ENCODE measurements around the gene SGF29.

Gene SGF29

DNA sequence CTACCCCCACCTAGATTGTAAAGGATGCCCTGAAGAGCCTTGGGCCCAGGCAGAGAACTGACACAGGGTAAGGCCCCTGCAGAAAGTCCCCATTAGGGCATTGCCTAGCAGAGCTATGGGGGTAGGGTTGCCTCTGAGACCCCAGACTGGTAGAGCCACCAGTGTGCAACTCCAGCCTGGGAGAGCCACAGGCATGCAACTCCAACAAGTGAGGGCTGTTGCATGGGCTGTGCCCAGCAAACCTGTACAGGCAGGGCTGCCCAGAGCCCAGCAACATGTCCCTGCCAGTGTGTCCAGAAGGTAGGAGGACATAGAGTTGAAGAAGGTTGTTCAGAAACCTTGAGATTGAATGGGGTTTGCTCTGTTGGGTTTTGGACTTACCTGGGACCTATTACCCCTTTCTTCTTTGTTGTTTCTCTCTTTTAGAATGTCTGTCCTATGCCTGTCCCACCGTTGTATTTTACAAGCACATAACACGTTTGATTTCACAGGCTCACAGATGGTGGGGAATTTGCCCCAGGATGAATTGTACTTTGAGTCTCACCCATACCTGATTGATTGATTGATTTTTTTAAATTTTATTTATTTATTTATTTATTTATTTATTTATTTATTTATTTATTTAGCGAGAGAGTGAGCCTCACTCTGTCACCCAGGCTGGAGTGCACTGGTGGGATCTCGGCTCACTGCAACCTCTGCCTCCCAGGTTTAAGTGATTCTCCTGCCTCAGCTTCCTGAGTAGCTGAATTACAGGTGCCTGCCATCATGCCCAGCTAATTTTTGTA lies 16.4 kb downstream of the SGF29 start:
- Histone ChIP-seq H4K20me1 (ENCODE audit: low read depth, low read length) (no peaks in the 10 kb centered on the region), H3K9me3 (ENCODE audit: insufficient read depth, low read length) (no peaks in the 10 kb centered on the region; the same call in 1 of the 2 replicates), H3K9me2 (replicated peaks; ENCODE audit: insufficient read depth, low read length) (no peaks in the 10 kb centered on the region), H3K27me3 (ENCODE audit: low read length) (no peaks in the 10 kb centered on the region), H2AFZ (ENCODE audit: low read depth, low read length, severe bottlenecking) (no peak overlapping the region), H3K79me2 (ENCODE audit: insufficient read depth, low read length) (peaks cover 47% of the 10 kb centered on the region), H3F3A (ENCODE audit: insufficient read depth) (no peaks in the 10 kb centered on the region), H3K9ac (ENCODE audit: low read length) (no peak overlapping the region), H3K4me2 (ENCODE audit: low read depth, low read length, poor library complexity, severe bottlenecking) (no peak overlapping the region), H3K36me3 (ENCODE audit: low read length) (no peaks in the 10 kb centered on the region; the same call in 1 of the 2 replicates), H3K27ac (ENCODE audit: low read depth, low read length) (no peak overlapping the region), H3K4me3 (ENCODE audit: insufficient read depth, low read length, poor library complexity, severe bottlenecking) (no peak overlapping the region)
- TF ChIP-seq EZH2phosphoT487 (conservative IDR thresholded peaks at IDR 0.05; ENCODE audit: low read length) (no peak), CTCF (IDR thresholded peaks at IDR 0.05; ENCODE audit: insufficient read depth, low read length, poor library complexity, severe bottlenecking) (no peak)

GRCh38 chr16:28572696-28573510 lies 19.2 kb downstream of the SGF29 start:
- no peak overlapping the region for H3K9ac ChIP-seq (ENCODE audit: low read length)
- H4K20me1 ChIP-seq (ENCODE audit: low read depth, low read length), result no peaks in the 10 kb centered on the region
- H3K27me3 ChIP-seq (ENCODE audit: low read length), result no peaks in the 10 kb centered on the region
- no peak overlapping the region for H3K27ac ChIP-seq (ENCODE audit: low read depth, low read length)
- no peak overlapping the region for H3K4me3 ChIP-seq (ENCODE audit: insufficient read depth, low read length, poor library complexity, severe bottlenecking)
- no peaks in the 10 kb centered on the region for H3K9me2 ChIP-seq (replicated peaks; ENCODE audit: insufficient read depth, low read length)
- H3K9me3 ChIP-seq (ENCODE audit: insufficient read depth, low read length), result no peaks in the 10 kb centered on the region
- H3K36me3 ChIP-seq (ENCODE audit: low read length), result no peaks in the 10 kb centered on the region
- no peak overlapping the region for H2AFZ ChIP-seq (ENCODE audit: low read depth, low read length, severe bottlenecking)
- TF ChIP-seq EZH2phosphoT487 (conservative IDR thresholded peaks at IDR 0.05; ENCODE audit: low read length) (no peak), CTCF (IDR thresholded peaks at IDR 0.05; ENCODE audit: insufficient read depth, low read length, poor library complexity, severe bottlenecking) (no peak)
- no peaks in the 10 kb centered on the region for H3F3A ChIP-seq (ENCODE audit: insufficient read depth)
- peaks cover 36% of the 10 kb centered on the region for H3K79me2 ChIP-seq (ENCODE audit: insufficient read depth, low read length)
- H3K4me2 ChIP-seq (ENCODE audit: low read depth, low read length, poor library complexity, severe bottlenecking), result no peak overlapping the region

- Histone ChIP-seq H3F3A (ENCODE audit: insufficient read depth) (no peaks in the 10 kb centered on the region), H4K20me1 (ENCODE audit: low read depth, low read length) (no peaks in the 10 kb centered on the region), H3K4me3 (ENCODE audit: insufficient read depth, low read length, poor library complexity, severe bottlenecking) (no peak overlapping the region), H3K27ac (ENCODE audit: low read depth, low read length) (no peak overlapping the region), H3K9ac (ENCODE audit: low read length) (no peak overlapping the region), H3K79me2 (ENCODE audit: insufficient read depth, low read length) (peaks cover 33% of the 10 kb centered on the region), H3K4me2 (ENCODE audit: low read depth, low read length, poor library complexity, severe bottlenecking) (no peak overlapping the region), H3K9me3 (ENCODE audit: insufficient read depth, low read length) (no peaks in the 10 kb centered on the region), H3K27me3 (ENCODE audit: low read length) (no peaks in the 10 kb centered on the region), H3K36me3 (ENCODE audit: low read length) (no peaks in the 10 kb centered on the region), H3K9me2 (replicated peaks; ENCODE audit: insufficient read depth, low read length) (no peaks in the 10 kb centered on the region), H2AFZ (ENCODE audit: low read depth, low read length, severe bottlenecking) (no peak overlapping the region)
- no peak for TF ChIP-seq EZH2phosphoT487 (conservative IDR thresholded peaks at IDR 0.05; ENCODE audit: low read length)
- no peak for TF ChIP-seq CTCF (IDR thresholded peaks at IDR 0.05; ENCODE audit: insufficient read depth, low read length, poor library complexity, severe bottlenecking)
Observed at GRCh38 chr16:28573738-28574718, 20.3 kb downstream of the SGF29 start.

Data from SU-DHL-6 (cell line).